Colon (tissue), 2 donors: ENCODE results near the gene NFIC.

ENCODE experiments used
- FAIRE-seq: peaks from 2 replicates; lab custom pipeline; 2012; peaks lifted over from hg19 to GRCh38; lab: Jason Lieb, UNC
- donor health status: control.
- donor health status: control.

Gene NFIC

DNA sequence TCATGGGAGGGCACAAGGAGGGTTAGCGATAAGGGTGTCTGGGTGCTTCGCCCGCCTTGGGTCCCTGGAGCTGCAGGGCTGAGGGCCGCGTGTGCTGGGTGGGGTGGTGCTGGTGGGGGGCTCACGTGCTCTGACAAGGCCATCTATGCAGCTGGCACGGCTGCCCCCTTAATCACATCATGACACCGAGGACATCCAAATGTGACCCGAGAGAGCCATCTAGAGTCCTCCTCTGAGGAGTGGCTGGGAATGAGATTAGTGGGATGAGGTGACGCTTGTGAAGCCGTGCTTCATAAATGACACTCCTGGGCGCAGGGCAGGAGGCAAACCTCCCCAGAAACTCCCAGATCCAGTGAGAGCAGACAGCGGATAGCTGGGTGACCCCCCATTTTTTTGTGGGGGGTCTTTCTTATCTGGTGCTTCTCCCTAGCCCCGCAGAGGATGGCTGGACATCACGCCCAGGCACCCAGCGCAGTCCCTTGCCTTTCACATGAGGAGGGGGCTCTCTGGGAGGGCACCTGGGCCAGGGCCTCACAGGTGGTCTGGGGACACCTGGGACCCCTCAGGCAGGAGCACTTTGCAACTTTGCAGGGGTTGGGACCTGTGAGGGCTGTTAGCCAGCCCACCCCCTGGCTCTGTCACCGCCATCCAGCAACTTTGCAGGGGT lies 146.3 kb downstream of the NFIC start:
- FAIRE-seq, result no peak

DNA sequence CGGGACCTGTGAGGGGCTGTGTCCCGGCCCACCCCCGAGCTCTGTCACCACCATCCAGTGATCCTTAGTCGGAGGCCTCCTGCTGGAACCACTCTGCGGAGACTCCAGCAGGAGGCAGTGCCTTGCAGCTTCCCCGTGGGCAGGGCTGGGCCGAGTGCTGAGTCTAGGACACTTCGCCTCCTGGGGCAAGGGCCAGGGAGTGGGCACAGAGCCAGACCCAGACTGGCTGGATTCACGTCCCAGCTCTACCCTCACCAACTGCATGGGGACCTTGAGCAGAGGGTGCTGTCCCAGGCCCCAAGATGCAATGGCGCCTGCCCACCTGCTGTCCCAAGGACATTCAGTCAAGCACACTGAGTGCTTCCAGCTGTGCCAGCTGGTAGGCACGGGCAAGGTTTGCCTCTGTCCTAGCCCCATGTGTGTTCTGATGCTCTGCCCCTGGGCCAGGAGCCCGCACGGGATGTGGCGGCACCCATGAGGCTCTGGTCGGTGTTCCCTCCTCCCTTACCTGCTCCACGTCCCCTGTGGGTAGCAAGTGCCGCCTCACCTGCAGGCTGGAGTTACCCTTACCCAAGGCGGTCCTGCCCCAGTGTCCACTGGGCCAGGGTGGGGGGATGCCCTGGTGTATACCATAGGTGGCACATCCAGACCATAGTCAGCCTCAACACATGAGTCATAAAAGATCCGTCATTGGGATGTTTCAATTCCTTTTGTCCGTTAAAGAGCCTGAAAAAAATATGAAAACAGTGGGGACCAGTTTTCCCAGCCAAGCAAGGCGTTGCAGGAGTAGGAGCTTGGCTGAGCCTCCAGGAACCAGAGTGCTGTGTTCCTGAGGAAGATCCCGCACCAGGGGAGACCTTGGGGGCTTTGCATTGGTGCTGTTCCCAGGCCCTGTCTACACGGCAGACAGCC lies 147.1 kb downstream of the NFIC start:
- FAIRE-seq, result no peak

DNA sequence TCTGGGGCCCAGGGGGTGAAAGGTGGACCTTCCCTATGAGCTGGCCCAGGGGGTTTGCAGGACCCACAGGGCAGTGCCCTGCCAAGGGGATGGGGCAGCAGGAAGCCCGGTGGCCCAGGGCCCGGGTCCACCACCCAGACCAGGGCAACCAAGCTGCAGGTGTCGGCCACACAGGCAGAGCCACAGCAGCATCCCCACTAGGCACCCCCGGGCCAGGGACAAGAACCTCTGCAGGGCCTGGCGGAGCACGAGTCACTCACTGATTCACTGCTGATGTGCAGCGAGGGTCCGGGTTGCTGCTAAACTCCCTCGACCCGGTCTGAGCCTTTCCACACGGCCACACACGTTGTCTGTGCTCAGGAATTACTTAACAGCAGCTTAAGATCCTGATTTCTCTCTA lies 148.5 kb downstream of the NFIC start:
- no peak for FAIRE-seq

DNA sequence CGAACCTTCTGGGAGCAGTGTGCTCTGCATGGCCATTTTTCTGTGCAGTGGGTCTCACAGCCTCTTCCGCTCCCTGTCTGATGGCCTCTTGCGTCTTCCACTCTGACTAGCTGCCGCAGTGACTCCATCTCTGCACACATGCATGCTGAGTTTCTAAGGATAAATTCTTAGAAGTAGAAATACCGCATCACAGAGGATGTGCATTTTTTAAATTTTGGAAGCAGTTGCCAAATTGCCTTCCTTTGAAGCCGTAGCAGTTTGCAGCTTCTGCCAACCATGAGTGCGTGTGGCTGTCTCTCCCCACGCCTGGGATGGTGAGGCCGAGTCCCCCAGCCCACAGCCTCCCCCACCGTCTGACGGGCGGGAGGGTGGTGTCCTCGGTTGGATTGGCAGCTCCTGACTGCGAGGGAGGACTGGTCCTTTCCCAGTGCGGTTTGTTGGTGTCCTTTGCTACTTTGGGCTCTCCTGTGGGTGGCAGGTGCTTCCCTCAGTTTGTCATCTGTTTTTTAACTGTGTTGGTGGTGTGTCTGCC lies 149.6 kb downstream of the NFIC start:
- FAIRE-seq, result no peak

DNA sequence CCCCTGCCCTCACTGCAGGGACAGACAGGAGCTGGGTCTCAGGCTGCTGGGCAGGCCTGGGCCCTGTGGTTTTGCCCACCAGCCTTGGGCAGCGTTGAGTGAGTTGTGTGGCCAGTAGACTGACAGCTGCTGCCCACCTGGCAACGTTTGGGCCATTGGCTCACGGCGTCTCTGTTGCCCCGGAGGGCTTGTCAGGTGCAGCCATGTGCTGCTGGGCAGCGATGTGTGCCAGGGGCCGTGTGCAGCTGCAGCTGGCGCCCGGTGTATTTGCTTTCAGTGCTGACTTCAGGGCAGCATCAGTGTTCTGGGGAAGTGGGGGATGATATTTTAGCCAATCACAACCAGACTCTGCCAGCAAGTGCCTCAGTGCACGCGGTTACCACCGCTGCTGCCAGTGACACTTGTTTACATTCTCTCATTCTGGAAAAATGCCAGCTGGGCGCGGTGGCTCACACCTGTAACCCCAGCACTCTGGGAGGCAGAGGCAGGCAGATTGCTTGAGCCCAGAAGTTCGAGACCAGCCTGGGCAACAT lies 150.4 kb downstream of the NFIC start:
- FAIRE-seq, result no peak

DNA sequence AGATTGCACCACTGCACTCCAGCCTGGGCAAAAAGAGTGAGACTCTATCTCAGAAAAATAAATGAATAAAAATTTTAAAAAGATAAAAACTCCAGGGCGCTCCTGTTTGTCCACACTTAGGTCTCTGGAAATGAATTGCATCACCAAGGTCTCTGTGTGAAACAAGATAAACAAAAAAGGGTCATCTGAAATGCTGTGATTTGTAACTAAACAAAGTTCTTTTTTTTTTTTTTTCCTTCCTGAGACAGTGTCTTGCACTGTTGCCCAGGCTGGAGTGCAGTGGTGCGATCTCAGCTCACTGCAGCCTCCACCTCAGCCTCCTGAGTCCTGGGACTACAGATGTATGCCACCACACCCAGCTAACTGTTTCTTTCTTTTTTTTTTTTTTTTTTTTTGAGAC lies 151.3 kb downstream of the NFIC start:
- FAIRE-seq, result no peak

DNA sequence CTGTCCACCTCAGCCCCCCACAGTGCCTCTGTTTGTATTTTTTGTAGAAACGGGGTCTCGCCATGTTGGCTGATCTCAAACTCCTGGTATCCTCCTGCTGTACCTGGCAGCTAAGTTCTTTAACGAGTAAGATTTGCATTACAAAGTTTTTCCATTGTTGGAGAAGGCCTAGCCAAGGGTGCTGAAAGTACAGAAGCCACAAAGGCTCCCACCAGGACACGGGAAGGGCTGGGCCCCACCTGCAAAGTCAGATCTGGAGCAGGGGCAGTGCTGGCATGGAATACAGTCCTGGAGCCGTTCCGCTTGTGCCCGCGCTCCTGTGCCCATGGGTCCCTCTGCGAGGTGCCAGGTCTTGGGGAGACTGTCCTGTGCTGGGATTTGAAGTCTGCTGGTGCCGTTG lies 151.9 kb downstream of the NFIC start:
- FAIRE-seq, result no peak

DNA sequence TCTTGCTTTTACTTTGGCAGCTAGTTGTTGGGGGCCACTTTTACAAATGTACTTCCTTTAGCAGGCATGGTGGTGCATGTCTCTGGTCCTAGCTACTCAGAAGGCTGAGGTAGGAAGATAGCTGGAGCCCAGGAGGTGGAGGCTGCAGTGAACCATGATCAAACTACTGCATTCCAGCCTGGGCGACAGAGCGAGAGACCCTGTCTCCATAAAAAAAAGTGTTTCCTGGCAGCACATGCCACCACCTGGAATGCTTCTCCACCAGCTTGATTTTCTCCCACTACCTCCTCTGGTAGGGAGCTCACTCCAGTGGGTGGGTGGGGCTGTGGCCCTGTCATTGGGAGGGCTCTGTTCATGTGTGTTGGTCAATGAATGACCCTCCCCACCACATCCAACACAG lies 152.3 kb downstream of the NFIC start:
- no peak for FAIRE-seq
